H9 (cell line): ENCODE results near the gene SLC25A41. TPM values are rescaled to one million over a fixed set of nuclear protein-coding genes. Genes with fewer than 3 reads are reported as not detected.

Source experiments
- DNase-seq: peaks from one replicate; pipeline ENCODE4 v3.0.0-alpha.2; 2017
- H2AFZ ChIP-seq: one replicate; pipeline ENCODE4 v1.6.1; 2013; ENCODE audit warnings: mild to moderate bottlenecking, low read length, control low read depth, moderate library complexity
- H2AK5ac ChIP-seq: 2 replicates; pipeline ENCODE4 v1.6.1; 2013; ENCODE audit warnings: low read length, control low read depth, mixed read lengths; ENCODE audit not compliant: insufficient read length
- H2BK120ac ChIP-seq: one replicate; pipeline ENCODE4 v1.6.1; 2013; ENCODE audit warnings: low read depth, mild to moderate bottlenecking, low read length, control low read depth, inconsistent platforms; ENCODE audit not compliant: poor library complexity, severe bottlenecking
- H2BK12ac ChIP-seq: 2 replicates; pipeline ENCODE4 v1.6.1; 2013; ENCODE audit warnings: low read length, control low read depth, mixed read lengths, low read depth; ENCODE audit not compliant: insufficient read length
- H2BK15ac ChIP-seq: 2 replicates; pipeline ENCODE4 v1.6.1; 2013; ENCODE audit warnings: low read depth, low read length, control low read depth
- H2BK20ac ChIP-seq: one replicate; pipeline ENCODE4 v1.6.1; 2013; ENCODE audit warnings: low read depth, mild to moderate bottlenecking, low read length, control low read depth, inconsistent platforms; ENCODE audit not compliant: poor library complexity, severe bottlenecking
- H2BK5ac ChIP-seq: 2 replicates; pipeline ENCODE4 v1.6.1; 2013; ENCODE audit warnings: low read length, control low read depth, mixed read lengths; ENCODE audit not compliant: insufficient read length
- H3K14ac ChIP-seq: 2 replicates; pipeline ENCODE4 v1.6.1; 2013; ENCODE audit warnings: low read length, control low read depth; ENCODE audit not compliant: insufficient read depth
- H3K18ac ChIP-seq: 2 replicates; pipeline ENCODE4 v1.6.1; 2013; ENCODE audit warnings: low read depth, mild to moderate bottlenecking, mixed read lengths, low read length, control low read depth; ENCODE audit not compliant: insufficient read length
- H3K23ac ChIP-seq: 2 replicates; pipeline ENCODE4 v1.6.1; 2013; ENCODE audit warnings: low read length, control low read depth, mixed read lengths, low read depth; ENCODE audit not compliant: insufficient read length
- H3K23me2 ChIP-seq: 2 replicates; pipeline ENCODE4 v1.6.1; 2013; ENCODE audit warnings: low read depth, mild to moderate bottlenecking, mixed read lengths, low read length, control low read depth; ENCODE audit not compliant: insufficient read length, poor library complexity, severe bottlenecking
- H3K27ac ChIP-seq: 2 replicates; pipeline ENCODE4 v1.5.1; 2013; ENCODE audit warnings: low read length, control low read depth, mixed read lengths, low read depth; ENCODE audit not compliant: insufficient read length
- H3K27me3 ChIP-seq: 2 replicates; pipeline ENCODE4 v1.6.1; 2013; ENCODE audit warnings: low read length, control low read depth, inconsistent platforms; ENCODE audit not compliant: insufficient read depth
- H3K4ac ChIP-seq: 2 replicates; pipeline ENCODE4 v1.6.1; 2013; ENCODE audit warnings: low read depth, mild to moderate bottlenecking, control low read depth, inconsistent platforms, low read length, moderate library complexity
- H3K4me1 ChIP-seq: 2 replicates; pipeline ENCODE4 v1.6.1; 2013; ENCODE audit warnings: low read length, control low read depth, inconsistent platforms; ENCODE audit not compliant: insufficient read depth
- H3K4me2 ChIP-seq: 2 replicates; pipeline ENCODE4 v1.6.1; 2013; ENCODE audit warnings: low read length, control low read depth, mixed read lengths; ENCODE audit not compliant: insufficient read length, insufficient read depth
- H3K56ac ChIP-seq: 2 replicates; pipeline ENCODE4 v1.6.1; 2013; ENCODE audit warnings: low read depth, mild to moderate bottlenecking, mixed read lengths, low read length, control low read depth; ENCODE audit not compliant: insufficient read length
- H3K79me1 ChIP-seq: 2 replicates; pipeline ENCODE4 v1.6.1; 2013; ENCODE audit warnings: low read depth, mild to moderate bottlenecking, moderate library complexity, low read length, control low read depth, inconsistent platforms; ENCODE audit not compliant: insufficient read depth, poor library complexity, severe bottlenecking
- H3K79me2 ChIP-seq: 2 replicates; pipeline ENCODE4 v1.6.1; 2013; ENCODE audit warnings: low read length, control low read depth, inconsistent platforms; ENCODE audit not compliant: insufficient read depth
- H3K9ac ChIP-seq: 2 replicates; pipeline ENCODE4 v1.6.1; 2013; ENCODE audit warnings: low read length, control low read depth, mixed read lengths; ENCODE audit not compliant: insufficient read length; ENCODE audit errors: extremely low read depth
- H3K9me3 ChIP-seq: one replicate; pipeline ENCODE4 v1.6.1; 2013; ENCODE audit warnings: low read depth, low read length, inconsistent platforms; ENCODE audit not compliant: control insufficient read depth
- H3T11ph ChIP-seq: one replicate; pipeline ENCODE4 v1.6.1; 2013; ENCODE audit warnings: mild to moderate bottlenecking, low read length, control low read depth, inconsistent platforms
- H4K20me1 ChIP-seq: one replicate; pipeline ENCODE4 v1.6.1; 2013; ENCODE audit not compliant: control insufficient read depth, insufficient read length, insufficient read depth
- H4K5ac ChIP-seq: 2 replicates; pipeline ENCODE4 v1.6.1; 2013; ENCODE audit warnings: low read depth, mild to moderate bottlenecking, mixed read lengths, low read length, control low read depth; ENCODE audit not compliant: insufficient read length
- H4K8ac ChIP-seq: replicated peaks from 2 replicates; pipeline ENCODE4 v1.6.1; 2013; ENCODE audit warnings: low read length, control low read depth, mixed read lengths, low read depth; ENCODE audit not compliant: insufficient read length
- H4K91ac ChIP-seq: 2 replicates; pipeline ENCODE4 v1.6.1; 2013; ENCODE audit warnings: low read depth, mild to moderate bottlenecking, moderate library complexity, mixed read lengths, low read length, control low read depth; ENCODE audit not compliant: insufficient read length
- H3K27ac Mint-ChIP-seq, 3 experiments: 2 replicates in 2 of 3; 3 replicates in 1 of 3; pipeline ENCODE4 v1.8.0; 2020 to 2021; ENCODE audit warnings: mixed read lengths in 3 of 3, mild to moderate bottlenecking in 1 of 3, moderate library complexity in 1 of 3
- H3K27me3 Mint-ChIP-seq: 2 replicates; pipeline ENCODE4 v1.8.0; 2021; ENCODE audit warnings: low read depth, mild to moderate bottlenecking, moderate library complexity, mixed read lengths
- H3K36me3 Mint-ChIP-seq, 3 experiments: 2 replicates in 2 of 3; 3 replicates in 1 of 3; pipeline ENCODE4 v1.8.0; 2020 to 2021; ENCODE audit warnings: low read depth in 3 of 3, mixed read lengths in 3 of 3; ENCODE audit not compliant: insufficient read depth in 1 of 3
- H3K4me1 Mint-ChIP-seq, 2 experiments: 2 replicates each; pipeline ENCODE4 v1.8.0; 2020; ENCODE audit warnings: mixed read lengths in 2 of 2
- H3K4me3 Mint-ChIP-seq, 2 experiments: 2 replicates in 1 of 2; 3 replicates in 1 of 2; pipeline ENCODE4 v1.8.0; 2020 to 2021; ENCODE audit warnings: mild to moderate bottlenecking in 2 of 2, mixed read lengths in 2 of 2, moderate library complexity in 1 of 2
- H3K9me3 Mint-ChIP-seq, 2 experiments: 2 replicates in 1 of 2; 3 replicates in 1 of 2; pipeline ENCODE4 v1.8.0; 2020; ENCODE audit warnings: mild to moderate bottlenecking in 2 of 2, mixed read lengths in 2 of 2, moderate library complexity in 1 of 2
- CTCF ChIP-seq: fragments of 200-600 bp; sonication (generic); conservative IDR thresholded peaks from 3 replicates; pipeline ENCODE4 v1.8.0; 2021; ENCODE audit warnings: antibody characterized with exemption, mild to moderate bottlenecking
- WGBS: extraction: QIAGEN DNeasy Blood & Tissue Kit; methylation state at CpG from one replicate; pipeline ENCODE4 v1.1.7; 2013; ENCODE audit warnings: missing lambda C conversion rate, low lambda C conversion rate, mixed read lengths; ENCODE audit not compliant: insufficient read length; ENCODE audit errors: extremely low coverage; 5-methylcytosine and 5-hydroxymethylcytosine counted together
- total RNA-seq: library from RNA; stranded (reverse); gene quantifications from 2 replicates; pipeline ENCODE4 v1.2.1, GENCODE V29; 2021

The SLC25A41 gene
- total RNA-seq, 1 experiment from 2014 or later: 0.20 TPM

- H3K4me2 ChIP-seq: no peak overlapping the region
- peak; percentile 26; the same call in 1 of the 3 replicates for TF ChIP-seq CTCF
- no peak for DNase-seq
- H3K23ac ChIP-seq: no peak overlapping the region
- no peak overlapping the region for H3T11ph ChIP-seq
- H3K79me1 ChIP-seq: peaks cover 3% of the 10 kb centered on the region
- H3K4me1 ChIP-seq: no peaks in the 10 kb centered on the region
- H2BK5ac ChIP-seq: no peak overlapping the region
- no peak overlapping the region for H4K91ac ChIP-seq
- H2AFZ ChIP-seq: no peak overlapping the region
- H3K9ac ChIP-seq: no peak overlapping the region
- no peak overlapping the region for H2BK120ac ChIP-seq
- peaks cover 4% of the 10 kb centered on the region for H3K23me2 ChIP-seq
- no peak overlapping the region for H3K14ac ChIP-seq
- no peak overlapping the region for H3K4ac ChIP-seq
- no peaks in the 10 kb centered on the region for H3K9me3 ChIP-seq
- H3K27ac ChIP-seq: no peak overlapping the region
- no peaks in the 10 kb centered on the region for H3K27me3 ChIP-seq
- H3K9me3 Mint-ChIP-seq: peaks cover 6 to 8% of the 10 kb centered on the region in 2 experiments
- H3K56ac ChIP-seq: no peak overlapping the region
- WGBS: no CpG with 5 or more reads among the region's 21 CpGs
- H3K79me2 ChIP-seq: peaks cover 31% of the 10 kb centered on the region
- H4K20me1 ChIP-seq: no peaks in the 10 kb centered on the region
- H3K18ac ChIP-seq: peak overlapping the region; percentile 60
- H4K5ac ChIP-seq: no peak overlapping the region
- H2BK12ac ChIP-seq: no peak overlapping the region
- H3K4me3 Mint-ChIP-seq: peak overlapping the region; percentile 68 to 82
- H3K27ac Mint-ChIP-seq: peak overlapping the region in 1 of 3 experiments; percentile 88; a peak in 2 of 7 replicates
- no peak overlapping the region for H2AK5ac ChIP-seq
- peaks cover 13 to 34% (median 27%) of the 10 kb centered on the region in 3 experiments for H3K36me3 Mint-ChIP-seq
- H3K4me1 Mint-ChIP-seq: peaks cover 10 to 20% of the 10 kb centered on the region in 2 experiments
- H3K27me3 Mint-ChIP-seq: peaks cover 20% of the 10 kb centered on the region
- H2BK15ac ChIP-seq: no peak overlapping the region
- no peak overlapping the region for H2BK20ac ChIP-seq
- no peak overlapping the region for H4K8ac ChIP-seq
Measured at GRCh38 chr19:6425732-6426620, 7.6 kb downstream of the SLC25A41 start.
